Ovary (tissue), 10 donors: ENCODE results near the gene TMEM151B. TPM values are rescaled to one million over a fixed set of nuclear protein-coding genes. Genes with fewer than 3 reads are reported as not detected.

Experiments
- DNase-seq, 5 donors: peaks; one replicate each; pipeline ENCODE4 v3.0.0-alpha.2; 2019 to 2020
- H3K27ac ChIP-seq, 2 donors: fragments of 200-600 bp; one replicate each; pipeline versions ENCODE4 v1.5.1 to v1.8.0; 2019 to 2022
- H3K27me3 ChIP-seq: fragments of 200-600 bp; one replicate; pipeline ENCODE4 v1.8.0; 2022
- H3K36me3 ChIP-seq: fragments of 200-600 bp; sonication (generic); one replicate; pipeline ENCODE4 v1.5.1; 2019
- H3K4me1 ChIP-seq: one replicate; pipeline ENCODE4 v1.8.1; 2013; ENCODE audit warnings: mild to moderate bottlenecking, moderate library complexity; ENCODE audit not compliant: insufficient read depth
- H3K4me3 ChIP-seq: fragments of 200-600 bp; sonication (generic); one replicate; pipeline ENCODE4 v1.5.1; 2017
- H3K9me3 ChIP-seq, 2 donors: fragments of 200-600 bp in 1 of 2; sonication (generic) in 1 of 2; one replicate each; pipeline versions ENCODE4 v1.5.1 to v1.8.1; 2013 to 2019; ENCODE audit warnings: mild to moderate bottlenecking in 1 of 2, moderate library complexity in 1 of 2
- CTCF ChIP-seq, 3 donors: fragments of 450-650 bp in 2 of 3; fragments of 200-600 bp in 1 of 3; IDR thresholded peaks; one replicate each; pipeline versions ENCODE4 v1.5.1 to v1.8.0; 2016 to 2022; ENCODE audit warnings: antibody characterized with exemption in 3 of 3, mild to moderate bottlenecking in 1 of 3
- EP300 ChIP-seq: sonication (generic); formaldehyde crosslinking; IDR thresholded peaks from one replicate; pipeline ENCODE4 v1.6.1; 2017; ENCODE audit warnings: antibody characterized with exemption
- POLR2A ChIP-seq: fragments of 450-650 bp; IDR thresholded peaks from one replicate; pipeline ENCODE4 v1.6.1; 2017; ENCODE audit warnings: antibody characterized with exemption, mild to moderate bottlenecking, moderate library complexity
- WGBS, 3 donors: extraction: QIAGEN DNeasy Blood & Tissue Kit in 1 of 3; methylation state at CpG; one replicate each; pipeline versions ENCODE4 v1.1.5 to v1.1.7; 2013 to 2017; 5-methylcytosine and 5-hydroxymethylcytosine counted together
- intact Hi-C, 4 donors: fragments of 100-400 bp; cut with DNase I; formaldehyde crosslinking; loops; one replicate each; pipeline versions ENCODE4 v1.11.0 to v1.15.1; 2022 to 2023
- long read RNA-seq, 3 donors: library from polyadenylated mRNA in 2 of 3; unstranded in 2 of 3; transcript quantifications; one replicate each; pipeline ENCODE4 v2.0.0 and lab custom pipeline, GENCODE V29; 2021 to 2026
- polyA plus RNA-seq, 2 donors: library from polyadenylated mRNA; stranded (reverse); fragments of 200-250 nt in 1 of 2; fragments of 350-450 nt in 1 of 2; fragmentation: Illumina TruSeq in 1 of 2; extraction: RNeasy Lipid Tissue Mini Kit (QIAGEN cat#74804) in 1 of 2; gene quantifications; one replicate each; pipeline ENCODE4 v1.2.3, GENCODE V29; 2013 to 2014
- total RNA-seq, 7 donors: library from RNA; depleted of rRNA in 2 of 7; stranded (reverse); fragments of >200 nt in 2 of 7; fragmentation: NEBNext Ultra II Directional in 3 of 7; extraction: Animal tissue kit (Norgen Biotek cat#: 25700) in 3 of 7; gene quantifications; one replicate each; pipeline versions ENCODE4 v1.1.0 to v1.2.4, GENCODE V29; 2016 to 2023
- donor health status: DM: no; HTN: no; CAD: no; lungs with moderate emphysema.
- donor health status: DM: no; HTN: no; CAD: no.
- donor health status: Bipolar disorder and iron deficiency.
- donor health status: DM: yes; HTN: yes; CAD: no.
- donor health status: DM: no; HTN: no; CAD: no.
- donor health status: DM: yes; HTN: yes; CAD: no.

The TMEM151B gene
- total RNA-seq (under 1 TPM in 4 of 7 donors, not detected in 3; under 0.01 to 0.12 (median 0.05) TPM), polyA plus RNA-seq (under 1 TPM in 1 of 2 donors, not detected in 1; 0.04 TPM)
- long read RNA-seq, donor 1: 0 reads
- long read RNA-seq, donor 2: 0 reads
- long read RNA-seq, donor 3: 0 reads

DNA sequence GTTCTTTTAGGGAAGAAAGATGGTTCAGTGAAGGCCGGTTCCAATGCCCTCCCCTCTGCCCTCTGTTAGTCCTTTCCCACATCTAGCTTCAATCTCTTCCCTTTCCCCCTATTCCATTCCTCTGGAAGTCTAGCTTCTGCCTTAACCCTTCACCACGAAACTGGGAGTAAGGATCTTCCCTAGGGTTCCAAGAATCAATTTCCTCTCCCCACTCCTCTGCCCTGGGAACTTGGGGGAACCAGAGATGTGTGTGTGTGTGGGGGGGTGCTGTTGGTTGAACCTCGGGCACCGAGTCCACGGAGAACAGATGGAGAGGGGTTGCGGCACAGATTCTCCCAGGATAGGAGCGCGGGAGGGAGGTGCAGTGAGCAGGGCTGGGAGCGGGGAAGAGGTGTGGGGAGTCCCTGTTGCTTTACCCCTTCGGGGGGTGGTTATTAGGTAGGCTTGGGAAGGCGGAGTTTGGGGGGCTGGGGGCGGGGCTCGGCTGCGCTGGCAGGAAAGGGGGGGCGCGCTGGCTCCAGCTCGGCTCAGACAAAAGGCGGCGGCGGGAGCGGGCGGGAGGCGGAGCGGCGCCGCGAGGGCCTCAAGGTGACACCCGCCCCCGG, at the start of gene TMEM151B:
Gene TMEM151B, plus strand, starts transcription at position 530 of the 605 bp plus-strand sequence. CDS start 293 bp downstream, outside the sequence.
- Histone ChIP-seq H3K27me3 (no peaks in the 10 kb centered on the region), H3K9me3 (no peaks in the 10 kb centered on the region), H3K27ac (no peak within 1 kb of the TSS), H3K4me1 (no peaks in the 10 kb centered on the region), H3K4me3 (no peak within 1 kb of the TSS), H3K36me3 (no peaks in the 10 kb centered on the region)
- peak in 1 of 5 donors; percentile 29 for DNase-seq
- intact Hi-C loops: no loop called here
- 10 to 19% (median 17%) methylated on average over 13 to 29 of the region's 29 CpGs for WGBS, 3 donors
- TF ChIP-seq CTCF (IDR thresholded peaks at IDR 0.05) (no peak), EP300 (no peak), POLR2A (no peak)

DNA sequence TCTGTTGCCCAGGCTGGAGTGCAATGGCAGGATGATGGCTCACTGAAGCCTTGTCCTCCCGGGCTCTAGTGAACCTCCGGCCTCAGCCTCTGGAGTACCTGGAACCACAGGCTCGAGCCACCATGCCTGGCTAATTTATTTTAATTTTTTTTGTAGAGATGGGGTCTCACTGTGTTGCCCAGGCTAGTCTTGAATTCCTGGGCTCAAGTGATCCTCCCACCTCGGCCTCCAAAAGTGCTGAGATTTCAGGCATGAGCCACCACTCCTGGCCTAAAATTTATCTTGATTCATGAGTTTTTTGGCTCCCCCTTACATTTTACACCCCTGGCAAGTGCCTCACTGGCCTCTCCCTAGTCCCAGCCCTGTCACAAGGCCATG, 49.3 kb upstream of the TMEM151B start:
- DNase-seq: no peak
- Histone ChIP-seq H3K4me1 (peaks cover 24% of the 10 kb centered on the region), H3K27me3 (no peaks in the 10 kb centered on the region), H3K27ac (peak overlapping the region in 1 of 2 donors; percentile 60), H3K36me3 (no peaks in the 10 kb centered on the region), H3K9me3 (no peaks in the 10 kb centered on the region), H3K4me3 (no peak overlapping the region)
- 86 to 92% (median 90%) methylated on average over 4 of the region's 4 CpGs for WGBS, 3 donors
- TF ChIP-seq EP300 (no peak), CTCF (IDR thresholded peaks at IDR 0.05) (no peak), POLR2A (no peak)
- intact Hi-C loops: no loop called here

- H3K27me3 ChIP-seq: no peaks in the 10 kb centered on the region
- no peak overlapping the region for H3K4me3 ChIP-seq
- intact Hi-C loops: no loop called here
- no peak for TF ChIP-seq POLR2A
- peak; percentile 50 to 69 (median 66) for TF ChIP-seq CTCF (IDR thresholded peaks at IDR 0.05)
- no peaks in the 10 kb centered on the region for H3K36me3 ChIP-seq
- WGBS, 3 donors: 7 to 38% (median 20%) methylated on average over 4 of the region's 4 CpGs
- DNase-seq: peak; percentile 84 to 92 (median 89)
- peaks cover 29% of the 10 kb centered on the region for H3K4me1 ChIP-seq
- no peaks in the 10 kb centered on the region for H3K9me3 ChIP-seq
- peak overlapping the region; percentile 60 to 72 for H3K27ac ChIP-seq
Observed at GRCh38 chr6:44221291-44221960, 48.8 kb upstream of the TMEM151B start.

- Histone ChIP-seq H3K27me3 (no peaks in the 10 kb centered on the region), H3K4me1 (peaks cover 34% of the 10 kb centered on the region), H3K9me3 (no peaks in the 10 kb centered on the region), H3K27ac (peak overlapping the region; percentile 60 to 72), H3K4me3 (no peak overlapping the region), H3K36me3 (no peaks in the 10 kb centered on the region)
- TF ChIP-seq EP300: no peak
- no peak for TF ChIP-seq CTCF (IDR thresholded peaks at IDR 0.05)
- TF ChIP-seq POLR2A: no peak
- DNase-seq: no peak
- 73 to 89% (median 78%) methylated on average over 2 of the region's 2 CpGs for WGBS, 3 donors
- intact Hi-C loops: loop anchor here in 1 of 4 donors (2.0 kb wide), 1 partner anchor 15 kb away; no protein-coding TSS in a partner anchor
Observed at GRCh38 chr6:44221961-44222335, 48.3 kb upstream of the TMEM151B start.
